Prostate gland (tissue), 2 donors: ENCODE data around the gene TTC24. TPM values are rescaled to one million over a fixed set of nuclear protein-coding genes. Genes with fewer than 3 reads are reported as not detected.
"Not testable (repeated sequence)": the region's sequence is repeated elsewhere in the genome, so short reads cannot be mapped to it uniquely, and the experiment has no call there.

Source experiments
- DNase-seq: peaks from one replicate; pipeline ENCODE4 v3.0.0-alpha.2; 2019; ENCODE audit warnings: low spot score
- H3K27ac ChIP-seq, 2 donors: fragments of 200-600 bp; sonication (generic); 2 replicates each; pipeline ENCODE4 v1.5.1; 2017 to 2019
- H3K27me3 ChIP-seq: fragments of 200-600 bp; sonication (generic); replicated peaks from 2 replicates; pipeline ENCODE4 v1.5.1; 2019; ENCODE audit not compliant: insufficient read depth
- H3K36me3 ChIP-seq, 2 donors: fragments of 200-600 bp; sonication (generic); 1 replicate in 1 of 2; 2 replicates in 1 of 2; pipeline versions ENCODE4 v1.5.1 to v1.8.1; 2017 to 2019
- H3K4me1 ChIP-seq: fragments of 200-600 bp; sonication (generic); replicated peaks from 2 replicates; pipeline ENCODE4 v1.5.1; 2019
- H3K4me3 ChIP-seq, 2 donors: fragments of 200-600 bp; sonication (generic); 2 replicates each; pipeline ENCODE4 v1.5.1; 2017 to 2019
- H3K9me3 ChIP-seq: fragments of 200-600 bp; sonication (generic); 2 replicates; pipeline ENCODE4 v1.5.1; 2017
- CTCF ChIP-seq, 4 experiments: fragments of 200-600 bp in 2 of 4; fragments of 450-650 bp in 2 of 4; sonication (generic) in 2 of 4; IDR thresholded peaks; 1 replicate in 3 of 4; 2 replicates in 1 of 4; pipeline ENCODE4 v1.5.1; 2016 to 2019; ENCODE audit warnings: antibody characterized with exemption in 4 of 4, mild to moderate bottlenecking in 2 of 4, moderate library complexity in 2 of 4
- POLR2A ChIP-seq: fragments of 450-650 bp; IDR thresholded peaks from one replicate; pipeline ENCODE4 v1.6.1; 2016; ENCODE audit warnings: antibody characterized with exemption, mild to moderate bottlenecking
- POLR2AphosphoS5 ChIP-seq: sonication (generic); formaldehyde crosslinking; IDR thresholded peaks from one replicate; pipeline ENCODE4 v1.6.1; 2017; ENCODE audit warnings: antibody characterized with exemption
- WGBS: methylation state at CpG from one replicate; pipeline ENCODE4 v1.1.5; 2018; 5-methylcytosine and 5-hydroxymethylcytosine counted together
- intact Hi-C: fragments of 100-400 bp; cut with DNase I; formaldehyde crosslinking; loops from one replicate; pipeline ENCODE4 v1.14.2; 2022
- total RNA-seq, 2 donors: library from RNA; depleted of rRNA; stranded (reverse); fragments of >200 nt; gene quantifications; one replicate each; pipeline ENCODE4 v1.1.0, GENCODE V29; 2016

Gene TTC24
- total RNA-seq, 2 donors from 2014 or later = not detected

GRCh38 chr1:156549831-156550230 lies 29.7 kb upstream of the TTC24 start:
- Histone ChIP-seq H3K4me3 (no peak overlapping the region), H3K36me3 (no peaks in the 10 kb centered on the region), H3K27ac (no peak overlapping the region), H3K9me3 (no peaks in the 10 kb centered on the region), H3K4me1 (no peaks in the 10 kb centered on the region), H3K27me3 (no peaks in the 10 kb centered on the region)
- no peak for DNase-seq
- intact Hi-C loops = loop anchor here (5.0 kb wide), 1 partner anchor 38 kb away; no protein-coding TSS in a partner anchor
- 65% methylated on average over 1 of the region's 1 CpG for WGBS
- TF ChIP-seq CTCF (IDR thresholded peaks at IDR 0.05) = no peak
- TF ChIP-seq POLR2AphosphoS5 = no peak
- TF ChIP-seq POLR2A = no peak

- TF ChIP-seq POLR2A = no peak
- TF ChIP-seq CTCF (IDR thresholded peaks at IDR 0.05) = no peak
- TF ChIP-seq POLR2AphosphoS5 = no peak
- no peak overlapping the region for H3K4me3 ChIP-seq
- H3K4me1 ChIP-seq = no peaks in the 10 kb centered on the region
- H3K27ac ChIP-seq = no peak overlapping the region
- H3K9me3 ChIP-seq = no peaks in the 10 kb centered on the region
- H3K27me3 ChIP-seq = no peaks in the 10 kb centered on the region
- WGBS = 72% methylated on average over 5 of the region's 5 CpGs
- H3K36me3 ChIP-seq = no peaks in the 10 kb centered on the region
- no peak for DNase-seq
- intact Hi-C loops = loop anchor here (5.0 kb wide), 1 partner anchor 38 kb away; no protein-coding TSS in a partner anchor
These were observed 29.2 kb upstream of the TTC24 start for GRCh38 chr1:156550346-156550745.

- no peak for TF ChIP-seq POLR2AphosphoS5
- no peak for TF ChIP-seq CTCF (IDR thresholded peaks at IDR 0.05)
- no peak for TF ChIP-seq POLR2A
- Histone ChIP-seq H3K36me3 (no peaks in the 10 kb centered on the region), H3K9me3 (no peaks in the 10 kb centered on the region), H3K27ac (no peak overlapping the region), H3K4me3 (no peak overlapping the region), H3K4me1 (no peaks in the 10 kb centered on the region), H3K27me3 (no peaks in the 10 kb centered on the region)
- intact Hi-C loops = loop anchor here (5.0 kb wide), 1 partner anchor 39 kb away; no protein-coding TSS in a partner anchor
- 79% methylated on average over 3 of the region's 3 CpGs for WGBS
- DNase-seq = no peak
These were observed 28.4 kb upstream of the TTC24 start for GRCh38 chr1:156551066-156551643.

GRCh38 chr1:156551869-156552268 lies 27.7 kb upstream of the TTC24 start:
- 89% methylated on average over 6 of the region's 6 CpGs for WGBS
- Histone ChIP-seq H3K27ac (no peak overlapping the region), H3K4me3 (no peak overlapping the region), H3K9me3 (no peaks in the 10 kb centered on the region), H3K27me3 (no peaks in the 10 kb centered on the region), H3K36me3 (no peaks in the 10 kb centered on the region), H3K4me1 (no peaks in the 10 kb centered on the region)
- intact Hi-C loops = loop anchor here (5.0 kb wide), 1 partner anchor 40 kb away; no protein-coding TSS in a partner anchor
- TF ChIP-seq POLR2AphosphoS5 (no peak), POLR2A (no peak), CTCF (IDR thresholded peaks at IDR 0.05) (no peak)
- DNase-seq = no peak

DNA sequence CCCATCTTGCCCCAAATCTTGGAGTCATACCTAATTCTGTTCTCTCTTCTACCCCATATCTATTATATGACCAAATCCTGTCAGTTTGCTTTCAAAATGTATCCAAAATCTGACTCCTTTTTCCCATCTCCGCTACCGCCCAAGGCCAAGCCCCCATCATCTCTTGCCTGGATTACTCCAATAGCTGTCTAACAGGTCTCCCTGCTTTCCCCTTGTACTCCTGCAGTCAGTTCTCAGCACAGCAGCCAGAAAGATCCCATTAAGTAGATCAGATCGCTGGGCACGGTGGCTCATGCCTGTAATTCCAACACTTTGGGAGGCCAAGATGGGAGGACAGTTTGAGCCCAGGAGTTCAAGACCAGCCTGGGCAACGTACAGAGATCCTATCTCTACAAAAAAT lies 27.0 kb upstream of the TTC24 start:
- Histone ChIP-seq H3K36me3 (no peaks in the 10 kb centered on the region), H3K4me1 (no peaks in the 10 kb centered on the region), H3K27ac (no peak overlapping the region), H3K27me3 (no peaks in the 10 kb centered on the region), H3K4me3 (no peak overlapping the region), H3K9me3 (no peaks in the 10 kb centered on the region)
- no peak for DNase-seq
- TF ChIP-seq POLR2A (no peak), CTCF (IDR thresholded peaks at IDR 0.05) (no peak), POLR2AphosphoS5 (no peak)
- intact Hi-C loops = loop anchor here (5.0 kb wide), 1 partner anchor 40 kb away; no protein-coding TSS in a partner anchor
- WGBS = 69% methylated on average over 5 of the region's 5 CpGs

GRCh38 chr1:156552937-156553336 lies 26.6 kb upstream of the TTC24 start:
- H3K27ac ChIP-seq, H3K4me1 ChIP-seq, H3K4me3 ChIP-seq, H3K9me3 ChIP-seq, DNase-seq, H3K27me3 ChIP-seq, H3K36me3 ChIP-seq: not testable (repeated sequence)
- intact Hi-C loops = loop anchor here (5.0 kb wide), 1 partner anchor 41 kb away; no protein-coding TSS in a partner anchor
- 90% methylated on average over 4 of the region's 4 CpGs for WGBS
